ENCODE results near the gene CLASRP.

The CLASRP gene

GRCh38 chr19:45059258-45059965 lies 20.6 kb downstream of the CLASRP start:
- peak; percentile 62 to 70 for DNase-seq (ENCODE audit: low read depth in 1 of 2, low spot score in 1 of 2)

DNA sequence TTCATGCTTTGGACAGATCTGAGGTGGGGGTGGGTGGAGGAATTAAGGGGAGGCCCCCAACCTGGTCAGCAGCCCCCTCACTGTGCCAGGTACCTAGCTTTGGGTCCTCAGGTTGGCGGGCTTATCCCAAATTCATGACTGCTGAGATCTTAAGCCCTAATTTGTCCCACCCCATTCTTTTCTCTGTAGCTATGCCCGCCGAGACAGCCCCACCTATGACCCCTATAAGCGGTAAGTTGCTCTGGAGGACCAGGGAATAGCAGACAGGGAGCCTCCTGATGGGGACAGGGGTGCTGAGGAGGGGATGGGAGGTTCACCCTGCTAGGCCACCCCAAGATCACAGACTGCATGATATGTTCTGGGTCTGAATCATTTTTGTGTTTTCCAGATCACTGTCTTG lies 23.1 kb downstream of the CLASRP start:
- no peak for DNase-seq (ENCODE audit: low read depth in 1 of 2, low spot score in 1 of 2)

- no peak for DNase-seq (ENCODE audit: low read depth in 1 of 2, low spot score in 1 of 2)
Observed at GRCh38 chr19:45063851-45064801, 25.3 kb downstream of the CLASRP start.

- DNase-seq (ENCODE audit: low read depth in 1 of 2, low spot score in 1 of 2): no peak
Observed at GRCh38 chr19:45066921-45067661, 28.2 kb downstream of the CLASRP start.

DNA sequence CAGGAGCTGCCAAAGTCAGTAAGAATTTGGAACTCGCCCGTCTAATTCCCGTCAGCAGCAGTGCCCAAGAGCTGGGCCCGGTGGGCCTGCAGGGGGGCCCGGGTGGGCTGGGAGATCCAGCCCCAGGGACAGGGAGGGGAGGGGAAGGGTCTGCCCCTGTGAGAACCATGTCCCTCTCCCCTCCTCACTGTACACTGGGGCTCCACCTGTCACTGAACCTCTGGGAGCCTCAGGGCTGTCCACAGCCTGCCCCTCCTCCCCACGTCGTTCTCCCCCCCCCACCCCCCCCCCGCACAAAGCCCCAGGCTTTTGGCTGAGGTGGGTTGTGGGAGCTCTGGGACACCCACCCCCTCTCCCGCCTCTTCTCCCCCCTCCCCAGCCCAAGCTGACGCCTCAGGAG lies 29.2 kb downstream of the CLASRP start:
- no peak for DNase-seq (ENCODE audit: low read depth in 1 of 2, low spot score in 1 of 2)

DNA sequence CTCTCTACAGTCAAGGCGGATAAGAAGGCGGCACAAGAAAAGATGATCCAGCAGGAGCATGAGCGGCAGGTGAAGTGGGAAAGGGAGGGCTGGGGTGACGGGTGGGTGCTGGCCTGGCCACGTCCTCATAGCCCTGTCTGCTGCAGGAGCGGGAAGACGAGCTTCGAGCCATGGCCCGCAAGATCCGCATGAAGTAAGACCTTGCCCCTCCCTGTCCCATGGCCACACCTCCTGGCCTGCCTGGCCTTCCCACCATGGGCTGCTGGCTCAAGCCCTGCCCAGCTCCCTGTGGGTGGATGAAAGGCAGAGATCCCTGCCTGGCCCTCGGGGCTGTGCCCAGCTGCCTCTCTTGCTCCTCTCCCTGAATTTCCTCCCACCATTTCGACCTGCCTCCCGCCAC lies 30.2 kb downstream of the CLASRP start:
- no peak for DNase-seq (ENCODE audit: low read depth in 1 of 2, low spot score in 1 of 2)

GRCh38 chr19:45070214-45070613 lies 31.4 kb downstream of the CLASRP start:
- DNase-seq (ENCODE audit: low read depth in 1 of 2, low spot score in 1 of 2): no peak

- DNase-seq (ENCODE audit: low read depth in 1 of 2, low spot score in 1 of 2): no peak
Observed at GRCh38 chr19:45070861-45071544, 32.2 kb downstream of the CLASRP start.

DNA sequence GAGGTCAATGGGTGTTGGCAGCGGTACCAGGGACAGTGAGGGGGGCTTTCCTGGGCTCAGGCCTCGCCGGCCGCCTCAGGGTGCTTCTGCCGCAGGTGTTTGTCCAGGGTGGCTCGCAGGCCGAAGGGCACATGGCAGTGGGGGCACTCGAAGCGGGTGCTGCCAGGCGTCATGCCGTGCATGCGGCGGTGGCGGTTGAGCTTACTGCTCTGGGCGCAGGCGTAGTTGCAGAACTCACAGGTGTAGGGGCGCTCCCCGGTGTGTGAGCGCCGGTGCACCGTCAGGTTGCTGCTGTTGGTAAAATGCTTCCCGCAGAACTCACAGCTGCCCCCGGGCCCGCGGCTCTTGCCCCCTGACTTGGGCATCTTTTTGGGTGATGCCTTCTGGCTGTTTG lies 32.7 kb downstream of the CLASRP start:
- no peak for DNase-seq (ENCODE audit: low read depth in 1 of 2, low spot score in 1 of 2)

DNA sequence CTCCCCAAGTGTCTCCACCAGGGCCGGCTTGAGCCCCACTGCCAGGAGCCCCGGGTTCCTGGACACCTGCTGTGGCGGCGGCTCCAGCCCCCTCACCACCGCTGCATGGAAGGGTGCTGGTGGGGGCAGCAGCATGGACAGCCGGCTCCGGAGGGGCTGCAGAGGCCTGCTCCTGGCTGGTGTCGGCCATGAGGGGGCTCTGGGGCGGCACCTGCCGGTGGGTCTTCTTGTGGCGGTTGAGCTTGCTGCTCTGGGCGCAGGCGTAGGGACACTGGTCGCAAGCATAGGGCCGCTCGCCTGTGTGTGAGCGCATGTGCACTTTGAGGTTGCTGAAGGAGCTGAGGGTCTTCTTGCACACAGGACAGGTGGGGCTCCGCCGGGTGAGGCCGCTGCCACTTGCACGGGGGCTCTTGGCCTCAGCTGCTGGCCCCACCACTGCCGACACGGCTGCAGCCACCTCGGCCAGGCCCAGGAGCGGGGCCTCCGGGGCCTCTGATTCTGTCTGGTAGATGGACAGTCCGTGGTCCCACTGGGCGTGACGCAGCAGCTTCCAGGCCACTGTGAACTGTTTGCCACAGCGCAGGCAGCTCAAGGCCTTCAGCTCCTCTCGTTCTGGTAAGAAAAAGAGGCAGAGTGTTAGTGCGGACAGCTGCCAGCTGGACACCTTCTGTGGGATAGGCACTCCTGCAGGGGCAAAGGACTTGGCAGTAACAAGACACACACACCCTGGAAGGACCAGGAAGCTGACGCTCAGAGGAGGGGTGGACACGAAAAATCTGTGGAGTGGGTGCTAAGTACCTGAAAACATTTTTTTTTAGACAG lies 33.3 kb downstream of the CLASRP start:
- no peak for DNase-seq (ENCODE audit: low read depth in 1 of 2, low spot score in 1 of 2)

DNA sequence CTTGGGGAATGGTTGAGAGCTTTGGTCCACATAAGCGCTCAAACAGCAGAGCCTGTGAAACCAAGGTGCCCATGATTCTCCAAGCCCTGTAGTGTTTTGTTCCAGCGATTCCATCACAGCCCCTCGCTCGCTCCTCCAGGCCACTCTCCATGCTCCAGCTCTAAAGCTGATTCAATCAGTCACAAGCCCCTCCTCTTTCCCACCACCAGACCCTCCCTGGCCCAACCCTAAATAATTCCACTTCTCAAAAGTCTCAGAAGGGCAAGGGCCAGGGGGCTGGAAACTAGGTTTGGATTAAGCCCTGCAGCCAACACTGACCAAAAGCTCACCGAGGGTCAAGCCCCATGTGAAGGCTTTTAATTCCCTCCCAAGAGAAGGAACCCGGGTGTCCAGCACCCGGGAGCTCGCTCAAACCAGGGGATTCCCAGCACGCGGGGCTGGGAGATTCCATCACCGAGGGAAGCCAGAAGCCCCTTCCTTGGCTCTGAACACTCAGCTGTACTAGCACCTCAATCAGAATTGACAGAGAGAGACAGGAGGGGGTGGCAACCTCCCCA lies 36.0 kb downstream of the CLASRP start:
- no peak for DNase-seq (ENCODE audit: low read depth in 1 of 2, low spot score in 1 of 2)

DNA sequence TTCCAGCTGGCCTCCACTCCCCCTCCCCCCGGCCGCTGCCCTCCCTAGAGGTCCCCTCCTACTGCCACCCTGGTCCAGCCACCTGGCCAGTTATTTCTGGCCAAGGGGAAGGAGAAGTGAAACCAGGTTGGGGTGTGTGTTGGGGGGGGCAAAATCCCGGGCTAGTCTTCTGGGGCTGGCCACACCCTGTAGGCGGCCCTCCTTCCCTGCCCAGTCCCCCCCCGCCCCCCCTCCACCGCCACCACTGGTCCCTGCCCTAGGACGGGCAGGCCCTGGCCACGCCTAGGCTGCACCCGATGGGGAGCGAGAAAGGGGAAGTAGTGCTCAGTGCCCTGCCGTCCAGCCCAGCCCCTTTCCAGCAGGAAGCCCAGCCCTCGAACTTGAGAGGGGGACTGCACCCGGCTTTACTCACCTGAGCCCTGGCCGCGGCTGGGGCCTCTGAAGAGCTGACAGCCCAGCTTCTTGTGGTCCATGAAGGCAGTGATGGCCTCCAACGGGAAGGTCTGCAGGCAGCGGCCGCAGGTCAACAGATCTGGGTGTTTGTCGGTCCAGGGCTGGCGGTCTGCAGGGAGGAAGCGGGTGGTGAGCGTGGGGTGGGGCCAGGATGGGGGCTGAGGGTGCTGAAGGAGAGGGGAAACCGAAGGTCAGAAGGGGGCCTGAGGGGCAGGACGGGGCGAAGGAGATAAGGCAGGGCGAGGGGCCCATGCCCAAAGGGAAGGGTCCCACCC lies 36.6 kb downstream of the CLASRP start:
- DNase-seq (ENCODE audit: low read depth in 1 of 2, low spot score in 1 of 2): no peak

GRCh38 chr19:45076029-45076850 lies 37.4 kb downstream of the CLASRP start, which contains the start of gene ZNF296:
ZNF296 (minus strand) TSS chr19:45076478; CDS start chr19:45076373, 105 bp downstream.
- peak; percentile 49 to 79 for DNase-seq (ENCODE audit: low read depth in 1 of 2, low spot score in 1 of 2)

- no peak for DNase-seq (ENCODE audit: low read depth in 1 of 2, low spot score in 1 of 2)
Observed at GRCh38 chr19:45076851-45077730, 38.2 kb downstream of the CLASRP start.

DNA sequence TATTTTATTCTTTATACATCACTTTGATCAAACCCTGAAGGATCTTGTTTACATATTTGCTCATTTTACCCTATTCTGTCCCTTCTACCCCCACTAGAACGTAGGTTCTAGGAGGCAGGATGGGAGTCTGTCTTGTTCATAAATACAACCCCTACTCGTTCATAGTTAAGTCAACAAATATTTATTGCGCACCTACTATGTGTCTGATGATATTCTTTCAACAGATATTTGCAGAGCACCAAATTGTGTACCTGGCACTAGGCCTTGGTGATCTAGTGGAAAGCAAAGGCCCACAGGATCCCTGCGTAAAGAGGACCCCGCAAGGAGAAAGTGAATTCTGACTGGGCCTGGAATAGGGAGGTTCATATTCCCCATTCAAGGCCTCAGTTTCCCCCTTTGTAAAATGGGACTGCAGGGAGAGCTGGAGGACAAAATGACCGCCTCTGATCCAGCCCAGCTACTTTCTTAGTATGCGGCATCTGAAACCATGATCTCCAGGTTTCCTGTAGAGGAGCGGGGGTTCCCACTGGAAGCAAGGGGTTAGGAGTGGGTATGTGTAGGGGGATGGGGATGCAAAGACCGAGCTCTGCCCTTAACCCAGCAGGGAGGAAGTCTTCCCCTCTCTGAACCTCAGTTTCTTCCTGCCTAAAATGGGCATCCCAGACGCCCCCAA lies 39.7 kb downstream of the CLASRP start:
- no peak for DNase-seq (ENCODE audit: low read depth in 1 of 2, low spot score in 1 of 2)

GRCh38 chr19:45079063-45079910 lies 40.4 kb downstream of the CLASRP start, which contains the start of gene GEMIN7:
GEMIN7 (plus strand) TSS chr19:45079260; CDS start chr19:45090115, 10,855 bp downstream.
- DNase-seq (ENCODE audit: low read depth in 1 of 2, low spot score in 1 of 2): peak; percentile 71 to 77

All from stimulated activated CD4-positive, alpha-beta T cell treated with anti-CD3 and anti-CD28 coated beads, Interleukin-15, amount 100 ng/mL, for 1 hour (primary cell).